Measurements from ENCODE around the gene TSHZ3.

The TSHZ3 gene

DNA sequence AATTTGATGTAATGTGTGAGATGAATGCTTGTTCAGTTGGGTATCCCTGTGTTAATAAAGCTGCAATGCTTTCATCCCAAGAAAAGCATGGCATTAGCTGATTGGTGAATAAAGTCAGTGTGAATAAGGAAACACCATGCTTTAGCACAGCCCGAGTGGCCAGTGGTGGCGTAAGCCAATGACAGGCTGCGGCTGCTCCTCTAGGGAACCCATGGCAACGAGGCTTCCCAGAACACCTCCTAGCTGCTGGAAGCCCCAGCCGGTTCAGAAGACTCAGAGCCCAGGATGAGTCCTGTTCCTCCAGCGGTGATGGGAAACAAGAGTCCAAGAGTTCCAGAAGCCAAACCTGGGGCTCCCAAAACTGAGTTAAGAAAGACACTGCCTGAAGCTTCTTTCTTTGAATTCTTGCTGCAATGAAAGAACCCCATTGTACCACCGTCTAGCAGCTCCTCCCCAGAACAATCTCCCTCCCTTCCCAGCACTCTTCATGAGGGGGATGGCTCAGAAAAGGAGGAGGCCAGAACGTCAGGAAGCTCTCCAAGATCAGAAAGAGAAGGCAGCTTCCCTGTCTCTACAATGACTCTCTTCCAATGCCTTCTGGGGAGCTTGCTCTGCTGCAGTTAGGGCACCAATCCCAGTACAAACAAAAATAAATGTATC is 58.2 kb downstream of the TSHZ3 start:
- no peak for DNase-seq (ENCODE audit: low read depth)
- H3K4me3 ChIP-seq (ENCODE audit: low read depth, low read length), result no peak overlapping the region
- TF ChIP-seq, protein P1, sequence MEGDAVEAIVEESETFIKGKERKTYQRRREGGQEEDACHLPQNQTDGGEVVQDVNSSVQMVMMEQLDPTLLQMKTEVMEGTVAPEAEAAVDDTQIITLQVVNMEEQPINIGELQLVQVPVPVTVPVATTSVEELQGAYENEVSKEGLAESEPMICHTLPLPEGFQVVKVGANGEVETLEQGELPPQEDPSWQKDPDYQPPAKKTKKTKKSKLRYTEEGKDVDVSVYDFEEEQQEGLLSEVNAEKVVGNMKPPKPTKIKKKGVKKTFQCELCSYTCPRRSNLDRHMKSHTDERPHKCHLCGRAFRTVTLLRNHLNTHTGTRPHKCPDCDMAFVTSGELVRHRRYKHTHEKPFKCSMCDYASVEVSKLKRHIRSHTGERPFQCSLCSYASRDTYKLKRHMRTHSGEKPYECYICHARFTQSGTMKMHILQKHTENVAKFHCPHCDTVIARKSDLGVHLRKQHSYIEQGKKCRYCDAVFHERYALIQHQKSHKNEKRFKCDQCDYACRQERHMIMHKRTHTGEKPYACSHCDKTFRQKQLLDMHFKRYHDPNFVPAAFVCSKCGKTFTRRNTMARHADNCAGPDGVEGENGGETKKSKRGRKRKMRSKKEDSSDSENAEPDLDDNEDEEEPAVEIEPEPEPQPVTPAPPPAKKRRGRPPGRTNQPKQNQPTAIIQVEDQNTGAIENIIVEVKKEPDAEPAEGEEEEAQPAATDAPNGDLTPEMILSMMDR (IDR thresholded peaks at IDR 0.05; ENCODE audit: control insufficient read depth, extremely low read depth, insufficient read depth), result no peak

DNA sequence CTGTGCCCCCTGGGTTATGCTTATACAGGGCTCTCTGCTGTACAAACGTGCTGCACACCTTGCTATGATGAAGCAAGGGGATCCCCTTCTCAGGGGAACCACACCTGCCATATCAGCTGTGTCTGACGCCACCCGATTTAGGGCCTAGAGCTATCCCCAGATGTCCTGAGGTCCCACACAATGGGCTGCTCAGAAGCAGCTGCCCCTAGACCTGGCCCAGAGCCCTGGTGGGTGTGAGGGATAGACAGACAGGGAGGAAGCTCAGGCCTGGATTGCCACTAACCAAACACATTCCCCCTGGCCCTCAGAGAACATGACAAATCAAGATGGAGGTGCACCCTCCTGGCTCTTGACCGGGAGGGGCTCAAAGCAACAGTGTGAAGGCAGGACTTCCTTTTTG is 59.3 kb downstream of the TSHZ3 start:
- TF ChIP-seq, protein P1 (IDR thresholded peaks at IDR 0.05; ENCODE audit: control insufficient read depth, extremely low read depth, insufficient read depth), result no peak
- DNase-seq (ENCODE audit: low read depth), result no peak
- H3K4me3 ChIP-seq (ENCODE audit: low read depth, low read length), result no peak overlapping the region

DNA sequence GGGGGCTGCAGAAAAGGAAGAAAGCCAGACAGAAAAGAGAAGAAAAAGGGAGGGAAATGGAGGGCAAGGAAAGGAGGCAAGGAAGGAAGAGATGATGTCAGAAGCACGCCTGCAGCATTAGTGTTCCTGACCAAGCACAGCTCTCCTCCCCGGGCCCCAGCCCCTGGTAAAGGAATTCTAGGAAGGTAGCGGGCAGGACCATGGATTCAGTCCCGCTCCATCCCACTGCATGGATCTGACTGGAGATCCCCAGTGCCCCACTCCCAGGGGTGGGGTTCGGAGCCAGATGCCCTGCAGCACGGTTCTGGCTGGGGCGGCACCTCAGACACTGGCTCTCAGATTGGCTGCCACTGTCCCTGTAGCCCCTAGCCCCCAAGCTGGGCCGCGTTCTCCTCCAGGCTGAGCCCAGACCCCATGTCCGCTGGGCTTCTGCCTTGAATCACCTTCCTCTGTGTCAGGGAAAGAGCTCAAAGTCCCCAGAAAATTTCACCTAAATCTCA is 59.8 kb downstream of the TSHZ3 start:
- TF ChIP-seq, protein P1 (IDR thresholded peaks at IDR 0.05; ENCODE audit: control insufficient read depth, extremely low read depth, insufficient read depth), result no peak
- no peak overlapping the region for H3K4me3 ChIP-seq (ENCODE audit: low read depth, low read length)
- DNase-seq (ENCODE audit: low read depth), result no peak

DNA sequence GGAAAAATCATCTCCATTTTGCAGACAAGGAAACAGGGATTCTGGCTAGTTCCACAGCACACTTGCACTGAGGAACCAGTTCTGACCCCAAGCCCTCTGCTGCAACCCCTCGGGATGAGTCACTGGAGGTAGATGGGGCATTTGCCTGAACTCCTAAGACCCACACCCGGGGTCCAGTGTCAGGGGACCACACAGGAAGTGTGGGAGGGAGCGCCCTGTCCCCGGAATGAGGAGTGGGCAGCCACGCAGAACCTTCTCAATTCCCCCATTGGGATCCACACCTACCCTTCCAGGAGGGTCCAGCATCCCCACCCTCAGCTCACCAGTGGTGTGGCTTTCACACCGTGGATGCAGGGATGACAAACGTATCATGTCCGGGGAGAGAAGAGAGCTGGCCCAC is 62.7 kb downstream of the TSHZ3 start:
- no peak overlapping the region for H3K4me3 ChIP-seq (ENCODE audit: low read depth, low read length)
- no peak for DNase-seq (ENCODE audit: low read depth)
- TF ChIP-seq, protein P1 (IDR thresholded peaks at IDR 0.05; ENCODE audit: control insufficient read depth, extremely low read depth, insufficient read depth), result no peak

DNA sequence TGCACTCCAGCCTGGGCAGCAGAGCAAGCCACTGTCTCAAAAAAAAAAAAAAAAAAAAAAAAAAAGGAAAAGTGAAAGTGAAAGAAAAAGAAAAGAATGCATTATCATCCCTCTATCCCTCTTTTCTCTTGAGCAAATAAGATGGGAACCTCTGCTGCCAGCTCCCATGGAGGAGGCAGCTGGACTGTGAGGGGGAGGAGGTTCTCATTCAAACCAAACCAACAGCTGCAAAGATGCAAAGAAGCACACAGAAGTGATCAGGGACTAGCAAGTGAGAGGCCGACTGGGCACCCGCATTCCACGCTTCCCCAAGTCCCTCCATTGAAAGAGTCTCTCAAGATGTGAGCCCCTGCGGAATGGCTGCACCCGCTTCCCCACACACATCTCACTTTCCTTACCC is 63.5 kb downstream of the TSHZ3 start:
- DNase-seq (ENCODE audit: low read depth), result no peak
- H3K4me3 ChIP-seq (ENCODE audit: low read depth, low read length), result no peak overlapping the region
- TF ChIP-seq, protein P1 (IDR thresholded peaks at IDR 0.05; ENCODE audit: control insufficient read depth, extremely low read depth, insufficient read depth), result no peak

DNA sequence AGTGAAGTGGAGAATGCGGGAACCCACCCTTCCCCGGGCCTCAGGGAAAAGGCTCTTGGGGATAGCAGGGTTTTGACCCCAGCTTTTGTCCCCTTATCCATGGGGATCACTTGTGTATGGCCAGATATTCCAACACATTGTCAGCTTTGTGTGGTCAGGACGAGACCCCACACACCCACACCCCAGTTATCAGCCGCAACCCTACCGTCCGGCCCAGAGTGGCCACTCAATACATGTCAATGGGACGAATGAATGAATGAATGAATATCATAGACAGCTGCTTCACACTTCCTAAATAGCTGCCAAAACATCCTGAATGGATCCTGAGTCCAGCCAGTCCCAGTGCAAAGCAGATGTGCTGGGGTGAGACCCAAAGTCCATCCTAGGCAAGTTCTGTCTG is 64.6 kb downstream of the TSHZ3 start:
- TF ChIP-seq, protein P1 (IDR thresholded peaks at IDR 0.05; ENCODE audit: control insufficient read depth, extremely low read depth, insufficient read depth), result no peak
- H3K4me3 ChIP-seq (ENCODE audit: low read depth, low read length), result no peak overlapping the region
- DNase-seq (ENCODE audit: low read depth), result no peak

DNA sequence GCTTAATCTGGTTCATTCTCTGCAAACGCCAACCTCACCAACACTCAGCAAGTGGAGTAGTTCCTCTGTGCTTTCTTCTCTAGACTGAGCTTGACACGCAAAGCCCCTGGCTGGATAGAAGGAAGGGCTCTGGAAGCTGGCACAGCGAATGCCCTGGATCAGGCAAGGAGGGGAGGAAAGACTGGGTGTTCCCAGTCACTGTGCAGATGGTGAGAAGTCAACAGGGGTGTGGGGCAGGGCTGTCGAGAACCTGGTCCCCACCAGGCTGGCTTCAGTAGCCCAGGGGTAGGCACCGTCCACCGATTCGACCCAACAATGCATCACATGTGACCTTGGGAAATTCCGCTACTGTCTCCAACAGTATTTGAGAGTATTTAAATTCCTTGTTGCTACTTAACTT is 65.5 kb downstream of the TSHZ3 start:
- no peak overlapping the region for H3K4me3 ChIP-seq (ENCODE audit: low read depth, low read length)
- TF ChIP-seq, protein P1 (IDR thresholded peaks at IDR 0.05; ENCODE audit: control insufficient read depth, extremely low read depth, insufficient read depth), result no peak

More for the DNA sequence above, 65.5 kb downstream of the TSHZ3 start:
- DNase-seq (ENCODE audit: low read depth), result no peak
